ENCODE results near the gene FDXR.

FDXR gene

DNA sequence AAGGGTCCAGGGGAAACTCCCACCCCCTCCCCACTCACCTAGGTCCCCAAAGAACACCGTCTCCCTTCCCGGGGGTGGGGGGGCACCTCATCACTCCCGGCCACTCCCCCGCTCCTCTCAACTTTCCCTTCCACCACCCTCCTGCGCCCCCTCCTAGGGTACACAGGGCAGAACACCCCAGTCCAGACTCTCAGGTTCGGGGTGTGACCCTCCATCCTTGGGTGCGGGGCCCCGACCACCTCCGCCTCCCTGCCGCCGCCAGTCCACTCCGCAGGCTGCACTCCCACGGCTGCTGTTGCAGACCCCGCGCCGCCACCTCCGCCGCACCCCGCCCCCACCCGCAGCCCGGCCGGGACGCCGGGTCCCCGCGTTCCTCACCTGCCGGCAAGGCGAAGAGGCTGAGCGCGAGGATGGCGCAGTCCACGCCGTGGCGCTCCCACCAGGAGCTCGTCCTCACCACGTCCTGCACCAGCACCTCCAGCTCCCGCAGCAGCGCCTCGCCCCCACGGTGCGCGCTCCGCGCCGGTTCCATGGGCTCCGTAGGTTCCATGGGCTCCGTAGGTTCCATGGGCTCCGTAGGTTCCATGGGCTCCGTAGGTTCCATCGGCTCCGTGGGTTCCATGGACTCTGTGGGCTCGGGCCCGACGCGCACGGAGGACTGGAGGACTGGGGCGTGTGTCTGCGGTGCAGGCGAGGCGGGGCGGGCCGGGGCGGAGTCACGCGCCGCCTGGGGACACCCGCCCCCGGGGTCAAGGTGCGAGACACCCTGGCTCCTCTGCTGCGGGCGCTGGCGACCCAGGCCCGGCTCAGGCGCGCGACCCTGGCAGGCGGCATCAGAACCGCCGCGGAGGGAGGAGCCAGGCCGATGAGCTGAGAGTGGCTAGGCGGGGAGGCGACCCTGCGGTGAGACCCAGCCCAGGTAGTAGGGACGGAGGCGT lies 20.4 kb upstream of the FDXR start, which contains the start of gene FADS6:
Gene FADS6 (minus strand): TSS at position 660 of the 938 bp plus-strand sequence. CDS start 38 bp downstream, at position 622.
- no peak for DNase-seq (ENCODE audit: low read depth)
- no peak for TF ChIP-seq MYC (IDR thresholded peaks at IDR 0.05; ENCODE audit: low read depth, low read length)
- no peak for TF ChIP-seq MAX (IDR thresholded peaks at IDR 0.05; ENCODE audit: low read depth, low read length)
- TF ChIP-seq POLR2A (IDR thresholded peaks at IDR 0.05; ENCODE audit: extremely low read depth, insufficient read length) = no peak
- no peak for TF ChIP-seq CTCF (IDR thresholded peaks at IDR 0.05; ENCODE audit: low read depth, low read length)
- H3K4me3 ChIP-seq (ENCODE audit: low read depth, low read length) = no peak within 1 kb of the TSS

DNA sequence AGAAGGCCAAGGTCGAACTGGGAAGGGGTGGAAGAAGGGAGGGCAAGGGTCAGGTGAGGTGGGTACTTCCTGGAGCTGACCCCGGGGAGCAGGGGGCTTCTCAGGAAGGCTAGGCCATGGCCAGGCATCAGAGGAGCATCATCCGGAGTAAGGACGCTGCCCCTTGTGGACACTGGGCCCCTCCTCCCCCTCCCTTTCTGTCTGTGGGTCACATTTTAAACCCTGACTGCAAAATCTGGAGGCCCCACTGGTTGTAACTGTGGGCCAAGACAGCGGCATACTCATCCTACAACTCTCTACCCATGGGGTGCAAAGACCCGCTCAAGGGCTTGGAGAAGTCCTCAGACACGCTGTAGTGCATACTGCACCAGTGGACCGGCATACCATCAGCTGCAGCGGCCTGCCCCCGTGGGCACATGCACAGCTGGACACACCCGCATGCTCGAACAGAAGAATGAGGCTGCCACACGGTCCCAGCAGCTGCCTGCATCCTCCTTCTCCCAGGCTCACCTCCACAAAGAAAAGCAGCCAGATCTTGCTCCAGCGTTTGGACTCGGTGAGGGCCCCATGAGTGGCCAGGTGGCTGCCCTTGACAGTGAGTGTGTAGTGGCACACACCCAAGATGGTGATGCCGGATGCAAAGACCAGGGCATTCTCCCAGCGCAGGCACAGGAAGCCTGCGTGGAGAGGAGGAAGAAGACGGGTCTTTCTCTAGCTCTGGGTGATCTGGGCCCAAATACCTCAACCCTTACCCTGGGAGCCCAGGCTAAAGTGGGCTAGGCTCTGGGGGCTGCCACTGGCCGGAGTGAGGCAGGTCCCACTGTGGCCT lies 19.4 kb upstream of the FDXR start:
- no peak overlapping the region for H3K4me3 ChIP-seq (ENCODE audit: low read depth, low read length)
- TF ChIP-seq POLR2A (IDR thresholded peaks at IDR 0.05; ENCODE audit: extremely low read depth, insufficient read length) = no peak
- no peak for TF ChIP-seq MAX (IDR thresholded peaks at IDR 0.05; ENCODE audit: low read depth, low read length)
- TF ChIP-seq CTCF (IDR thresholded peaks at IDR 0.05; ENCODE audit: low read depth, low read length) = no peak
- TF ChIP-seq MYC (IDR thresholded peaks at IDR 0.05; ENCODE audit: low read depth, low read length) = no peak
- no peak for DNase-seq (ENCODE audit: low read depth)

DNA sequence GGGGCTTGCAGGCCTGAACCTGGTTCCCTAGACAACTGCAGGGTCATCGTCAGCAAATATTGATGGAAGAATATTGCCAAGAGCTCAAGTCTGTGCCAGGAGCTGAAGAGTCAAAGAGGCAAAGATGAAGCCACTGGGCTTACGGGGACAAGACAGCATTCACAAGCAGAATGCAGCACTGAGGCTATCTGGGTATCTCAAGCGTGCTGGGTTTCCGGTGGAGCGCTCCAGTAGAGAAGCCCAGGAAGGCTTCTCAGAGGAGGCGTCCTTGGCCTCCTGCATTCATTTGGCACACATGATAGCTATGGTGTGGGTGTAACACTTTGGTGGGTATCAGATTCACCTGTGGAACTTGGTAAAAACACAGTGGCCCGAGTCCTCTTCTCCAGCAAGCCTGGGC lies 17.8 kb upstream of the FDXR start:
- no peak overlapping the region for H3K4me3 ChIP-seq (ENCODE audit: low read depth, low read length)
- DNase-seq (ENCODE audit: low read depth) = no peak
- TF ChIP-seq MAX (IDR thresholded peaks at IDR 0.05; ENCODE audit: low read depth, low read length) (no peak), POLR2A (IDR thresholded peaks at IDR 0.05; ENCODE audit: extremely low read depth, insufficient read length) (no peak), CTCF (IDR thresholded peaks at IDR 0.05; ENCODE audit: low read depth, low read length) (no peak), MYC (IDR thresholded peaks at IDR 0.05; ENCODE audit: low read depth, low read length) (no peak)

- TF ChIP-seq MYC (IDR thresholded peaks at IDR 0.05; ENCODE audit: low read depth, low read length) (no peak), MAX (IDR thresholded peaks at IDR 0.05; ENCODE audit: low read depth, low read length) (no peak), CTCF (IDR thresholded peaks at IDR 0.05; ENCODE audit: low read depth, low read length) (no peak), POLR2A (IDR thresholded peaks at IDR 0.05; ENCODE audit: extremely low read depth, insufficient read length) (no peak)
Observed at GRCh38 chr17:74888469-74888868, 15.7 kb upstream of the FDXR start.

DNA sequence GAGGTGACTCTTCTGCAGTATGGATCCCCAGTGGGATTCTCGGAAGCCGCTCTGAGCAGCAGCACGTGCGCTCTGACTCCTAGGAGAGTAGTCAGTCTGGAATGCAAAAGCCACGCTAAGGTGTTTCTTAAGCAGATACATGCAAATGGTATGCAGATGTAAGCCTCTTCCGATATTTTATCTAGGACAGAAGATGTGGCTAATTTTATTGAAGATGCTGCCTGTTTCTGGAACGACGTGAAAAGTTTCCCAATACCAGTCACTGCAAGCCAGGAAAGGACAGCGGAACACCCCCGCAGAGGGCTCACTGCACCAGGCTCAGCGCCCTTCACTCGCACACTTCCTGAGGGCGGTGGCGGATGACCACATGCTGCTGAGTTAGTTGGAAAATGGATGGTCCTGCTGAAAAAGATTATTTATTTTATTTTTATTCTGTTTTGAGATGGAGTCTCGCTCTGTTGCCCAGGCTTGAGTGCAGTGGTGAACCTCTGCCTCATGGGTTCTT lies 10.5 kb upstream of the FDXR start:
- no peak for DNase-seq (ENCODE audit: low read depth)
- TF ChIP-seq CTCF (IDR thresholded peaks at IDR 0.05; ENCODE audit: low read depth, low read length) = no peak
- no peak for TF ChIP-seq POLR2A (IDR thresholded peaks at IDR 0.05; ENCODE audit: extremely low read depth, insufficient read length)
- no peak for TF ChIP-seq MYC (IDR thresholded peaks at IDR 0.05; ENCODE audit: low read depth, low read length)
- no peak for TF ChIP-seq MAX (IDR thresholded peaks at IDR 0.05; ENCODE audit: low read depth, low read length)
- H3K4me3 ChIP-seq (ENCODE audit: low read depth, low read length) = no peak overlapping the region

More at GRCh38 chr17:74888469-74888868, 15.7 kb upstream of the FDXR start:
- DNase-seq (ENCODE audit: low read depth) = no peak
- H3K4me3 ChIP-seq (ENCODE audit: low read depth, low read length) = no peak overlapping the region

All from NB4 (cell line).